ENCODE results near the gene TMEM143.

- TF ChIP-seq POLR2A (IDR thresholded peaks at IDR 0.05) (no peak), CTCF (IDR thresholded peaks at IDR 0.05) (no peak)
Observed at GRCh38 chr19:48393559-48394330, 30.0 kb upstream of the TMEM143 start, which contains the start of gene GRIN2D.
